Kidney epithelial cell (primary cell): ENCODE measurements around the gene FAXC. TPM values are rescaled to one million over a fixed set of nuclear protein-coding genes. Genes with fewer than 3 reads are reported as not detected.
A peak's percentile ranks its signal among the peaks of the same experiment; 100 is the strongest.

Experiments used
- DNase-seq: peaks from one replicate; pipeline ENCODE4 v3.0.0-alpha.2; 2010; ENCODE audit warnings: low read depth
- H3K27me3 ChIP-seq: 2 replicates; pipeline ENCODE4 v1.6.0; 2011; ENCODE audit warnings: low read length; ENCODE audit not compliant: control insufficient read depth, insufficient read depth
- H3K36me3 ChIP-seq: 2 replicates; pipeline ENCODE4 v1.5.1; 2011; ENCODE audit warnings: low read length; ENCODE audit not compliant: control insufficient read depth, insufficient read depth
- H3K4me3 ChIP-seq: 2 replicates; pipeline ENCODE4 v1.5.1; 2011; ENCODE audit warnings: low read depth, mild to moderate bottlenecking, control low read depth, low read length
- total RNA-seq: library from RNA; depleted of rRNA; stranded (reverse); fragments of >200 nt; gene quantifications from 2 replicates; pipeline ENCODE4 v1.2.3, GENCODE V29; 2015
- TF ChIP-seq, protein P1 (sequence below): IDR thresholded peaks from 2 replicates; pipeline ENCODE4 v1.5.1; 2011; ENCODE audit warnings: mild to moderate bottlenecking, moderate library complexity, low read length, control low read depth, inconsistent platforms; ENCODE audit not compliant: insufficient read depth, poor library complexity, severe bottlenecking

The FAXC gene
- total RNA-seq, 1 donor from 2014 or later, result 10.1 TPM

DNA sequence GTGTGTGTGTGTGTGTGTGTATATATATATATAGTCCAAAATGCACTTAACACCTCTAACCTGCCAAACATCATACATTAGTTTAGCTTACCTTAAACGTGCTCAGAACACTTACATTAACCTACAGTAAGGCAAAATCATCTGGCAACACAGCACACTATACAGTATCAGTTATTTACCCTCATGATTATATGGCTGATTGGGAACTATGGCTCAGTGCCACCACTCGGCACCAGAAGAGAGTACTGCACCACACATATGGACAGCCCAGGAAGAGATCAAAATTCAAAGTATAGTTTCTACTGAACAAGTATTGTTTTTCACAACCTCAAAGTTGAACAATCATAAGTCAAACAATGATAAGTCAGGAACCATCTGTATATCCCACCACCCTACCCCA is 59.8 kb downstream of the FAXC start:
- TF ChIP-seq, protein P1, sequence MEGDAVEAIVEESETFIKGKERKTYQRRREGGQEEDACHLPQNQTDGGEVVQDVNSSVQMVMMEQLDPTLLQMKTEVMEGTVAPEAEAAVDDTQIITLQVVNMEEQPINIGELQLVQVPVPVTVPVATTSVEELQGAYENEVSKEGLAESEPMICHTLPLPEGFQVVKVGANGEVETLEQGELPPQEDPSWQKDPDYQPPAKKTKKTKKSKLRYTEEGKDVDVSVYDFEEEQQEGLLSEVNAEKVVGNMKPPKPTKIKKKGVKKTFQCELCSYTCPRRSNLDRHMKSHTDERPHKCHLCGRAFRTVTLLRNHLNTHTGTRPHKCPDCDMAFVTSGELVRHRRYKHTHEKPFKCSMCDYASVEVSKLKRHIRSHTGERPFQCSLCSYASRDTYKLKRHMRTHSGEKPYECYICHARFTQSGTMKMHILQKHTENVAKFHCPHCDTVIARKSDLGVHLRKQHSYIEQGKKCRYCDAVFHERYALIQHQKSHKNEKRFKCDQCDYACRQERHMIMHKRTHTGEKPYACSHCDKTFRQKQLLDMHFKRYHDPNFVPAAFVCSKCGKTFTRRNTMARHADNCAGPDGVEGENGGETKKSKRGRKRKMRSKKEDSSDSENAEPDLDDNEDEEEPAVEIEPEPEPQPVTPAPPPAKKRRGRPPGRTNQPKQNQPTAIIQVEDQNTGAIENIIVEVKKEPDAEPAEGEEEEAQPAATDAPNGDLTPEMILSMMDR, result no peak
- no peak for DNase-seq
- no peaks in the 10 kb centered on the region for H3K27me3 ChIP-seq
- H3K36me3 ChIP-seq, result no peaks in the 10 kb centered on the region
- no peak overlapping the region for H3K4me3 ChIP-seq

DNA sequence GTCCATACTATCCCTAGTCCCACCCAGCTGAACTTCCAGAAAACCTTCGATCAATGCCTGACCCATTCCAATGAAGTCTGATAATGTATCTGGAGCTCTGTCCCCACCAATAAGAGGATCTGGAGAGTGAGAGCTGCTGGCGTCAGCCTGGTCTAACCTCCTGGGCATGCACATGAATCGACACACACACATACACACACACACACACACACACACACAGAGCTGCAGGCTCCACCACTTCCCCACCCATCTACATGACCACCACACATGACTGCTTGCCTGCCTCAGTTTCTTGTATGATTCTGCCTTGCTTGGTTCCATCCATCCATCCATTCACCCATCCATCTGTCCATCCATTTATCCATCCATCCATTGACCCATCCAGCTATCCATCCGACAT is 60.8 kb downstream of the FAXC start:
- no peak for DNase-seq
- TF ChIP-seq, protein P1, result no peak
- H3K4me3 ChIP-seq, result no peak overlapping the region
- H3K36me3 ChIP-seq, result no peaks in the 10 kb centered on the region
- no peaks in the 10 kb centered on the region for H3K27me3 ChIP-seq

DNA sequence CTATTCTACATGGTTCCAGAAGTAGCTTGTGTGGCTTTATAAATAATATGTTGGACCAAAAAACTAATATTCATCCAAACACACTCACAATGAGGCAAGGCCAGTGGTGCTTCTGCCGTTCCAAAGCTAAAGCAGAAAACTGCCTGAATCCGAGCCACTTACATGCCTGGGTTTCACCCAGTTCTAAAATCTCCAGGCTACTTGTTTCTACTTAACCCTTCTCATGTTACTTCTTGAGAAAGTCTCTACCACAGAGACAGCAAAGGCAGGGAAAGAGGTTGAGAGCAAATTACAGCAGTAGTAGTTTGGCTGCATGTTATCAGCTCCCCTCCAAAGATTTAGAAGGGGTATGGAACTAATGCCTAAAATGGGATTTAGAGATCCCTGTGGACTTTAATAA is 62.0 kb downstream of the FAXC start:
- no peak for DNase-seq
- Histone ChIP-seq H3K36me3 (no peaks in the 10 kb centered on the region), H3K27me3 (no peaks in the 10 kb centered on the region), H3K4me3 (no peak overlapping the region)
- TF ChIP-seq, protein P1, result no peak

GRCh38 chr6:99285881-99286280 is 63.6 kb downstream of the FAXC start:
- Histone ChIP-seq H3K27me3 (no peaks in the 10 kb centered on the region), H3K36me3 (no peaks in the 10 kb centered on the region), H3K4me3 (no peak overlapping the region)
- TF ChIP-seq, protein P1, result no peak
- no peak for DNase-seq

DNA sequence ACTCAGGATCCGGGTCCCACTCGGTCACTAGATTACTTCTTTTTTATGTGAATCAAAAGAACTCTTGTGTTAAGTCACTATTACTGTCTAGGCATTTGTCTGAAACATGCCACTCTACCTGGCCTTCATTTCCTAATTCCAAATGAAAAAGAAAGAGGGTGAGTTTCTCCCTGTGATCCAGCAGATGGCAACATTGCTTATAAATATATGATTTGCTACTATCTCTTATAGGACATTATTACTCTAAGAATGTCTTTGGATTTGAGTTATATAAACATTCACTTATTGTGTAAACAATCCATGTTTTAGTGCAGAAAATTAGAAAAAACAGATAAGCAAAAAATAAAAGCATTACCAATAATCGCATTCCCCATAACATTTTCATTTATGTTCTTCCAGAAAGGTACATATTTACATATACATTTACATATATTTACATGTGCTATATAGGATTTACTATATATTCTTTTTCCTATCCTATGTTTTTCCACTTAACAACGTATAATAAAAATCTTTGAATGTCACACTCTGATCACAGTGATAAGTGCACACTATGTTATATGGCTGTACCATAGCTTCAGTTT is 66.9 kb downstream of the FAXC start:
- Histone ChIP-seq H3K36me3 (no peaks in the 10 kb centered on the region), H3K4me3 (no peak overlapping the region), H3K27me3 (no peaks in the 10 kb centered on the region)
- TF ChIP-seq, protein P1, result peak; percentile 47
- no peak for DNase-seq

DNA sequence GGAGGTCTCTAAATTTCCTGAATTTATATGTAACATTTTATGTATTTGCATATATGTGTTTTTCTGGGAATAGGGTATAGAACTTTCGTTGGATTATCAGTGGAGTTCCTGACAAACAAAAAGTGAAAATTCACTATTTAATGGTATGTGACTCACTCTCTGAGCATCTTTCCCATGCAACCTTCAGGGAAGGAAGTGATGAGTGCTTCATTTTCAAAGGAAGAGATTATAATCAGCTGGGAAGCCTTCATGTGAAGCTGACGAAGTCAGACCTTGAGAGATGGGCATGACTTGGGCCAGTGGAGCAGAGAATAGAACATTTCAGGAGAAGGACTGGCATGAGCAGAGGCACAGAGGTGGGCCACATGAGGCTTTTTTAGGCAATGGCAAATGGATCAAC is 72.7 kb downstream of the FAXC start:
- TF ChIP-seq, protein P1, result no peak
- H3K4me3 ChIP-seq, result no peak overlapping the region
- H3K27me3 ChIP-seq, result no peaks in the 10 kb centered on the region
- DNase-seq, result peak; percentile 19
- no peaks in the 10 kb centered on the region for H3K36me3 ChIP-seq
